Mesenchymal stem cell (in vitro differentiated cells and primary cell): ENCODE results near the gene HCN1.
"Not testable (repeated sequence)": the region's sequence is repeated elsewhere in the genome, so short reads cannot be mapped to it uniquely, and the experiment has no call there.

Experiments
- DNase-seq: peaks from one replicate; pipeline ENCODE4 v3.0.0-alpha.2; 2013
- H2AFZ ChIP-seq: one replicate; pipeline ENCODE4 v1.6.1; 2013; ENCODE audit warnings: low read depth, mild to moderate bottlenecking, control low read depth, inconsistent platforms, low read length, moderate library complexity
- H2AK5ac ChIP-seq: 2 replicates; pipeline ENCODE4 v1.6.1; 2013; ENCODE audit warnings: low read length, moderate library complexity, mild to moderate bottlenecking, inconsistent platforms; ENCODE audit not compliant: severe bottlenecking
- H2BK120ac ChIP-seq: one replicate; pipeline ENCODE4 v1.6.1; 2013; ENCODE audit warnings: low read depth, mild to moderate bottlenecking, inconsistent platforms, low read length, moderate library complexity
- H2BK12ac ChIP-seq, 2 experiments: one replicate each; pipeline ENCODE4 v1.6.1; 2013; ENCODE audit warnings: inconsistent platforms in 2 of 2, low read length in 2 of 2, mild to moderate bottlenecking in 2 of 2, moderate library complexity in 2 of 2, control low read depth in 1 of 2
- H2BK15ac ChIP-seq: one replicate; pipeline ENCODE4 v1.6.1; 2013; ENCODE audit warnings: mild to moderate bottlenecking, low read depth, inconsistent platforms; ENCODE audit not compliant: poor library complexity, severe bottlenecking
- H2BK5ac ChIP-seq: 2 replicates; pipeline ENCODE4 v1.6.1; 2013; ENCODE audit warnings: low read depth, mild to moderate bottlenecking, low read length, control low read depth, inconsistent platforms; ENCODE audit not compliant: poor library complexity, severe bottlenecking
- H3K14ac ChIP-seq, 2 experiments: one replicate each; pipeline ENCODE4 v1.6.1; 2013; ENCODE audit warnings: inconsistent platforms in 2 of 2, low read length in 2 of 2, control low read depth in 1 of 2, mild to moderate bottlenecking in 1 of 2, moderate library complexity in 1 of 2
- H3K18ac ChIP-seq, 2 experiments: one replicate each; pipeline ENCODE4 v1.6.1; 2013; ENCODE audit warnings: inconsistent platforms in 2 of 2, low read length in 2 of 2, control low read depth in 1 of 2, low read depth in 1 of 2, mild to moderate bottlenecking in 1 of 2
- H3K23ac ChIP-seq, 2 experiments: one replicate each; pipeline ENCODE4 v1.6.1; 2013; ENCODE audit warnings: inconsistent platforms in 2 of 2, low read length in 2 of 2, mild to moderate bottlenecking in 2 of 2, moderate library complexity in 2 of 2, control low read depth in 1 of 2
- H3K27ac ChIP-seq: 2 replicates; pipeline ENCODE4 v1.5.1; 2013; ENCODE audit warnings: mild to moderate bottlenecking, moderate library complexity, low read length, control low read depth, inconsistent platforms; ENCODE audit not compliant: poor library complexity, severe bottlenecking
- H3K27me3 ChIP-seq, 2 experiments: 2 replicates each; pipeline versions ENCODE4 v1.6.1 to v1.7.0; 2013; ENCODE audit warnings: low read length in 2 of 2, mild to moderate bottlenecking in 2 of 2, moderate library complexity in 2 of 2, control low read depth in 1 of 2, inconsistent platforms in 1 of 2; ENCODE audit not compliant: control insufficient read depth in 1 of 2, insufficient read depth in 1 of 2
- H3K36me3 ChIP-seq, 2 experiments: 2 replicates each; pipeline versions ENCODE4 v1.6.1 to v1.7.0; 2013; ENCODE audit warnings: low read length in 2 of 2, control low read depth in 1 of 2, inconsistent platforms in 1 of 2, low read depth in 1 of 2, mild to moderate bottlenecking in 1 of 2; ENCODE audit not compliant: insufficient read depth in 2 of 2, control insufficient read depth in 1 of 2
- H3K4ac ChIP-seq, 2 experiments: one replicate each; pipeline ENCODE4 v1.6.1; 2013; ENCODE audit warnings: inconsistent platforms in 2 of 2, low read length in 2 of 2, mild to moderate bottlenecking in 2 of 2, moderate library complexity in 2 of 2, control low read depth in 1 of 2, low read depth in 1 of 2
- H3K4me1 ChIP-seq: 2 replicates; pipeline ENCODE4 v1.6.1; 2013; ENCODE audit warnings: low read depth, low read length, control low read depth; ENCODE audit not compliant: control insufficient read depth, insufficient read depth
- H3K4me2 ChIP-seq: 2 replicates; pipeline ENCODE4 v1.6.1; 2013; ENCODE audit warnings: low read length, mild to moderate bottlenecking, inconsistent platforms; ENCODE audit not compliant: poor library complexity, severe bottlenecking
- H3K4me3 ChIP-seq, 2 experiments: 2 replicates each; pipeline versions ENCODE4 v1.5.1 to v1.7.0; 2013; ENCODE audit warnings: low read length in 2 of 2, mild to moderate bottlenecking in 2 of 2, control low read depth in 1 of 2, low read depth in 1 of 2; ENCODE audit not compliant: insufficient read depth in 1 of 2
- H3K79me1 ChIP-seq: replicated peaks from 2 replicates; pipeline ENCODE4 v1.6.1; 2013; ENCODE audit warnings: mild to moderate bottlenecking, control low read depth, low read length, inconsistent platforms; ENCODE audit not compliant: poor library complexity, severe bottlenecking
- H3K9ac ChIP-seq: 2 replicates; pipeline ENCODE4 v1.7.0; 2013; ENCODE audit warnings: mild to moderate bottlenecking, low read length, moderate library complexity
- H3K9me3 ChIP-seq: 2 replicates; pipeline ENCODE4 v1.7.0; 2013; ENCODE audit warnings: mild to moderate bottlenecking, low read length; ENCODE audit not compliant: control insufficient read depth
- H4K8ac ChIP-seq: one replicate; pipeline ENCODE4 v1.6.1; 2013; ENCODE audit warnings: inconsistent platforms, mild to moderate bottlenecking, low read length, moderate library complexity
- H4K91ac ChIP-seq: one replicate; pipeline ENCODE4 v1.6.1; 2013; ENCODE audit warnings: mild to moderate bottlenecking, low read length, inconsistent platforms
- WGBS: methylation state at CpG from one replicate; pipeline ENCODE4 v1.1.7; 2013; ENCODE audit warnings: mixed read lengths; 5-methylcytosine and 5-hydroxymethylcytosine counted together

Gene HCN1

GRCh38 chr5:45586001-45586400 lies 110.2 kb downstream of the HCN1 start:
- H3K4me1 ChIP-seq, result not testable (repeated sequence)

GRCh38 chr5:45578270-45578669 lies 117.9 kb downstream of the HCN1 start:
- 74% methylated on average over 1 of the region's 2 CpGs for WGBS
- H3K27ac ChIP-seq, result no peak overlapping the region
- H3K18ac ChIP-seq, result no peak overlapping the region
- no peak overlapping the region for H2BK120ac ChIP-seq
- H3K9me3 ChIP-seq, result no peaks in the 10 kb centered on the region
- H3K4me1 ChIP-seq, result no peaks in the 10 kb centered on the region
- no peak overlapping the region for H2AFZ ChIP-seq
- H2BK15ac ChIP-seq, result no peak overlapping the region
- no peaks in the 10 kb centered on the region for H3K79me1 ChIP-seq
- H3K4me2 ChIP-seq, result no peak overlapping the region
- H3K4me3 ChIP-seq, result no peak overlapping the region
- H2BK5ac ChIP-seq, result no peak overlapping the region
- H3K9ac ChIP-seq, result no peak overlapping the region
- no peak overlapping the region for H2BK12ac ChIP-seq
- no peak overlapping the region for H2AK5ac ChIP-seq
- no peak overlapping the region for H3K23ac ChIP-seq
- peak; percentile 86 for DNase-seq
- H3K14ac ChIP-seq, result no peak overlapping the region
- H4K8ac ChIP-seq, result no peak overlapping the region
- no peaks in the 10 kb centered on the region for H3K27me3 ChIP-seq
- no peak overlapping the region for H3K4ac ChIP-seq
- H4K91ac ChIP-seq, result no peak overlapping the region
- no peaks in the 10 kb centered on the region for H3K36me3 ChIP-seq

More at GRCh38 chr5:45586001-45586400, 110.2 kb downstream of the HCN1 start:
- H3K79me1 ChIP-seq, H3K14ac ChIP-seq, H2BK12ac ChIP-seq, H4K8ac ChIP-seq, H3K4me2 ChIP-seq, H3K36me3 ChIP-seq, H3K23ac ChIP-seq, H2BK15ac ChIP-seq, H3K27me3 ChIP-seq, H2AFZ ChIP-seq, DNase-seq, H2BK5ac ChIP-seq, H2AK5ac ChIP-seq, H3K18ac ChIP-seq, H3K27ac ChIP-seq, H2BK120ac ChIP-seq, H4K91ac ChIP-seq, H3K9me3 ChIP-seq, H3K4me3 ChIP-seq, H3K4ac ChIP-seq, H3K9ac ChIP-seq: not testable (repeated sequence)
- WGBS, result 66% methylated on average over 8 of the region's 8 CpGs

DNA sequence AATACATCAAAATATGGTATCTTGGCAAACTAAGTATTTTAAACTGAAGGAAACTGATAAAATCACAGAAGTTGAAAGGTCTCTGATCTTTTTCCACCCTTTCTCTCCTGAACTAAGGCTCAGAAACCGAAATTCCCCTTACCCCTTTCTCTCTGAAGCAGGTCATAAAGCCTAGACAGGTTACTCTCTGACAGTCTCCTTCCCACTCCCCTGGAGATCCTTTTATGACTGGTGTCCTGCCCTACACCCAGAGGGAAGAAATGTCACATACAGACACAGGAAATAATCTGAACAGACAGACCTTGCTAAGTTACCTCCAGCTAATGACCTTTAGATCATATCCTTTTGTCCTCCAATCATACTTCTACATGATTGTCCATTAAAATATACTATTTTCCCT lies 127.4 kb downstream of the HCN1 start:
- Histone ChIP-seq H4K8ac (no peak overlapping the region), H3K4me2 (no peak overlapping the region), H2AFZ (no peak overlapping the region), H3K9me3 (no peaks in the 10 kb centered on the region), H3K27ac (no peak overlapping the region), H3K79me1 (no peaks in the 10 kb centered on the region), H2BK5ac (no peak overlapping the region), H2BK15ac (no peak overlapping the region), H3K4ac (no peak overlapping the region), H3K27me3 (no peaks in the 10 kb centered on the region), H4K91ac (no peak overlapping the region), H2BK12ac (no peak overlapping the region), H2BK120ac (no peak overlapping the region), H3K9ac (no peak overlapping the region), H2AK5ac (no peak overlapping the region), H3K36me3 (no peaks in the 10 kb centered on the region), H3K18ac (no peak overlapping the region), H3K4me1 (no peaks in the 10 kb centered on the region), H3K14ac (no peak overlapping the region), H3K23ac (no peak overlapping the region), H3K4me3 (no peak overlapping the region)
- 11% methylated on average over 1 of the region's 1 CpG for WGBS
- no peak for DNase-seq

- Histone ChIP-seq H3K14ac (no peak overlapping the region), H2BK15ac (no peak overlapping the region), H3K4me1 (no peaks in the 10 kb centered on the region), H2AK5ac (no peak overlapping the region), H2BK12ac (no peak overlapping the region), H3K27ac (no peak overlapping the region), H3K4ac (no peak overlapping the region), H3K4me2 (no peak overlapping the region), H3K23ac (no peak overlapping the region), H3K9me3 (no peaks in the 10 kb centered on the region), H2BK120ac (no peak overlapping the region), H3K36me3 (no peaks in the 10 kb centered on the region), H3K18ac (no peak overlapping the region), H3K27me3 (no peaks in the 10 kb centered on the region), H3K9ac (no peak overlapping the region), H4K91ac (no peak overlapping the region), H3K4me3 (no peak overlapping the region), H4K8ac (no peak overlapping the region), H3K79me1 (no peaks in the 10 kb centered on the region), H2BK5ac (no peak overlapping the region), H2AFZ (no peak overlapping the region)
- WGBS, result 20% methylated on average over 1 of the region's 3 CpGs
- DNase-seq, result no peak
Measured at GRCh38 chr5:45542421-45542820, 153.8 kb downstream of the HCN1 start.
